ENCODE data around the gene SOX18. TPM values are rescaled to one million over a fixed set of nuclear protein-coding genes. Genes with fewer than 3 reads are reported as not detected.

Gene SOX18
- total RNA-seq, 2 donors from 2014 or later, result 40.8 to 47.6 TPM

- no peak for DNase-seq (ENCODE audit: low spot score)
- intact Hi-C loops (cut with DNase I), result no loop called here
These were observed 32.8 kb upstream of the SOX18 start for GRCh38 chr20:64082126-64082731.

- no peak for DNase-seq (ENCODE audit: low spot score)
- intact Hi-C loops (cut with DNase I), result no loop called here
These were observed 32.2 kb upstream of the SOX18 start for GRCh38 chr20:64081624-64081964.

GRCh38 chr20:64080813-64081623 lies 31.6 kb upstream of the SOX18 start:
- no peak for DNase-seq (ENCODE audit: low spot score)
- intact Hi-C loops (cut with DNase I), result no loop called here

GRCh38 chr20:64080013-64080812 lies 30.8 kb upstream of the SOX18 start, which contains the start of gene OPRL1:
Gene OPRL1, plus strand, starts transcription at chr20:64080082. Its CDS starts 12,639 bp downstream, at chr20:64092721.
- no peak for DNase-seq (ENCODE audit: low spot score)
- intact Hi-C loops (cut with DNase I), result no loop called here

- DNase-seq (ENCODE audit: low spot score), result peak; percentile 95
- intact Hi-C loops (cut with DNase I), result no loop called here
These were observed 30.0 kb upstream of the SOX18 start, which contains the start of gene RGS19 for GRCh38 chr20:64079273-64080012. Gene RGS19, minus strand, starts transcription at chr20:64079518. Its CDS starts 2,632 bp downstream, at chr20:64076886.

- no peak for DNase-seq (ENCODE audit: low spot score)
- intact Hi-C loops (cut with DNase I), result no loop called here
These were observed 29.5 kb upstream of the SOX18 start for GRCh38 chr20:64078934-64079272.

GRCh38 chr20:64077876-64078551 lies 28.6 kb upstream of the SOX18 start:
- DNase-seq (ENCODE audit: low spot score), result no peak
- intact Hi-C loops (cut with DNase I), result no loop called here

- intact Hi-C loops (cut with DNase I), result no loop called here
- DNase-seq (ENCODE audit: low spot score), result no peak
These were observed 28.1 kb upstream of the SOX18 start for GRCh38 chr20:64077541-64077875.

GRCh38 chr20:64077094-64077493 lies 27.7 kb upstream of the SOX18 start:
- intact Hi-C loops (cut with DNase I), result no loop called here
- no peak for DNase-seq (ENCODE audit: low spot score)

GRCh38 chr20:64076061-64076997 lies 26.9 kb upstream of the SOX18 start:
- DNase-seq (ENCODE audit: low spot score), result no peak
- intact Hi-C loops (cut with DNase I), result no loop called here

GRCh38 chr20:64075556-64075955 lies 26.1 kb upstream of the SOX18 start:
- DNase-seq (ENCODE audit: low spot score), result no peak
- intact Hi-C loops (cut with DNase I), result no loop called here

- intact Hi-C loops (cut with DNase I), result no loop called here
- DNase-seq (ENCODE audit: low spot score), result no peak
These were observed 25.5 kb upstream of the SOX18 start for GRCh38 chr20:64074963-64075362.

- intact Hi-C loops (cut with DNase I), result no loop called here
These were observed 24.8 kb upstream of the SOX18 start for GRCh38 chr20:64074184-64074789.

GRCh38 chr20:64073476-64074183 lies 24.2 kb upstream of the SOX18 start:
- intact Hi-C loops (cut with DNase I), result no loop called here
- DNase-seq (ENCODE audit: low spot score), result no peak

More at GRCh38 chr20:64074184-64074789, 24.8 kb upstream of the SOX18 start:
- DNase-seq (ENCODE audit: low spot score), result no peak

GRCh38 chr20:64072498-64073063 lies 23.1 kb upstream of the SOX18 start:
- intact Hi-C loops (cut with DNase I), result no loop called here

More at GRCh38 chr20:64072498-64073063, 23.1 kb upstream of the SOX18 start:
- DNase-seq (ENCODE audit: low spot score), result no peak

All from posterior vena cava (tissue), 2 donors.